ENCODE measurements around the gene MRPS33.

DNA sequence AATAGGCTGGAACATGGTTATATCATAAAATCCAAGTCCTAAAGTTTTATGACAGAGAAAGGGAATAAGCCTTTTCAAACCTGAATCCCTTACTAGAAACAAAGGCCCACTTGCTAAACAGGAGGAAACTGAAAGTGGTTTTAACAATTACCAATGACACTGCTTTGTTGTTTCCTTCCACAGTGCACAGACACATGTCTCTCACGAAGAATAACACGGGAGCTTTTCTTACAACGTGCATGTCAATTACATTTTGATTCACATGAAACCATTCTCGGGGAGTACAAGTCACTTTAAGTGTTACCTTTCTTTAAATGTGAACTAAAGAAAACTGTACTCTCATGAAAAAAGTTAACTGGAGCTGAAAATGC lies 1.4 kb downstream of the MRPS33 start:
- TF ChIP-seq, protein P1, sequence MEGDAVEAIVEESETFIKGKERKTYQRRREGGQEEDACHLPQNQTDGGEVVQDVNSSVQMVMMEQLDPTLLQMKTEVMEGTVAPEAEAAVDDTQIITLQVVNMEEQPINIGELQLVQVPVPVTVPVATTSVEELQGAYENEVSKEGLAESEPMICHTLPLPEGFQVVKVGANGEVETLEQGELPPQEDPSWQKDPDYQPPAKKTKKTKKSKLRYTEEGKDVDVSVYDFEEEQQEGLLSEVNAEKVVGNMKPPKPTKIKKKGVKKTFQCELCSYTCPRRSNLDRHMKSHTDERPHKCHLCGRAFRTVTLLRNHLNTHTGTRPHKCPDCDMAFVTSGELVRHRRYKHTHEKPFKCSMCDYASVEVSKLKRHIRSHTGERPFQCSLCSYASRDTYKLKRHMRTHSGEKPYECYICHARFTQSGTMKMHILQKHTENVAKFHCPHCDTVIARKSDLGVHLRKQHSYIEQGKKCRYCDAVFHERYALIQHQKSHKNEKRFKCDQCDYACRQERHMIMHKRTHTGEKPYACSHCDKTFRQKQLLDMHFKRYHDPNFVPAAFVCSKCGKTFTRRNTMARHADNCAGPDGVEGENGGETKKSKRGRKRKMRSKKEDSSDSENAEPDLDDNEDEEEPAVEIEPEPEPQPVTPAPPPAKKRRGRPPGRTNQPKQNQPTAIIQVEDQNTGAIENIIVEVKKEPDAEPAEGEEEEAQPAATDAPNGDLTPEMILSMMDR (conservative IDR thresholded peaks at IDR 0.05; ENCODE audit: low read length), result no peak
- TF ChIP-seq EZH2phosphoT487 (IDR thresholded peaks at IDR 0.05; ENCODE audit: borderline replicate concordance), result no peak
